Breast epithelium (tissue), 3 donors: Measurements from ENCODE around the gene ZNF850.

ENCODE experiments used
- POLR2A ChIP-seq: fragments of 450-650 bp; IDR thresholded peaks from one replicate; pipeline ENCODE4 v1.6.1; 2016; ENCODE audit warnings: antibody characterized with exemption, mild to moderate bottlenecking, moderate library complexity
- POLR2AphosphoS5 ChIP-seq, 3 donors: sonication (generic); formaldehyde crosslinking; IDR thresholded peaks; one replicate each; pipeline ENCODE4 v1.6.1; 2017; ENCODE audit warnings: antibody characterized with exemption in 3 of 3
- TF ChIP-seq, protein P1 (sequence below), 3 donors: fragments of 450-650 bp; IDR thresholded peaks; one replicate each; pipeline ENCODE4 v1.5.1; 2016 to 2017; ENCODE audit warnings: antibody characterized with exemption in 3 of 3, mild to moderate bottlenecking in 3 of 3, moderate library complexity in 3 of 3

DNA sequence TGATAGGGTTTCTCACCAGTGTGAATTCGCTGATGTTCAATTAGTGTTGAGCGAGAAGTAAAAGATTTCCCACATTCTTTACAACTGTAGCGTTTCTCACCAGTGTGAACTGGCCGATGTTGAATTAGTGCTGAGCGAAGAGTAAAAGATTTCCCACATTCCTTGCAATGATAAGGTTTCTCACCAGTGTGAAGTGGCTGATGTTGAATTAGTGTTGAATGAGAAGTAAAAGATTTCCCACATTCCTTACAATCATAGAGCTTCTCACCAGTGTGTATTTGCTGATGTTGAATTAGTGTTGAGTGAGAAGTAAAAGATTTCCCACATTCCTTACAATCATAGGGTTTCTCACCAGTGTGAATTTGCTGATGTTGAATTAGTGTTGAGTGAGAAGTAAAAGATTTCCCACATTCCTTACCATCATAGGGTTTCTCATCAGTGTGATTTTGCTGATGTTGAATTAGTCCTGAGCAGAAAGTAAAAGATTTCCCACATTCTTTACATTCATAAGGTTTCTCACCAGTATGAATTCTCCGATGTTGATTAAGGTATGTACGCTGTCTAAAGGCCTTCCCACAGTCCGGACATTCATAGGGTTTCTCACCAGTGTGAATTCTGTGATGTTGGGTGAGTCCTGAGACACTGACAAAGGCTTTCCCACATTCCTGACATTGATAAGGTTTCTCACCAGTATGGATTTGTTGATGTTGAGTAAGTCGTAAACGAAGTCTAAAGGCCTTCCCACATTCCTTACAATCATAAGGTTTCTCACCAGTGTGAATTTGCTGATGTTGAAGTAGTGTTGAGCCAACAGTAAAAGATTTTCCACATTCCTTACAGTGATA is 24.0 kb downstream of the ZNF850 start:
- TF ChIP-seq POLR2AphosphoS5 (IDR thresholded peaks at IDR 0.05) (no peak), POLR2A (no peak)
- TF ChIP-seq, protein P1, sequence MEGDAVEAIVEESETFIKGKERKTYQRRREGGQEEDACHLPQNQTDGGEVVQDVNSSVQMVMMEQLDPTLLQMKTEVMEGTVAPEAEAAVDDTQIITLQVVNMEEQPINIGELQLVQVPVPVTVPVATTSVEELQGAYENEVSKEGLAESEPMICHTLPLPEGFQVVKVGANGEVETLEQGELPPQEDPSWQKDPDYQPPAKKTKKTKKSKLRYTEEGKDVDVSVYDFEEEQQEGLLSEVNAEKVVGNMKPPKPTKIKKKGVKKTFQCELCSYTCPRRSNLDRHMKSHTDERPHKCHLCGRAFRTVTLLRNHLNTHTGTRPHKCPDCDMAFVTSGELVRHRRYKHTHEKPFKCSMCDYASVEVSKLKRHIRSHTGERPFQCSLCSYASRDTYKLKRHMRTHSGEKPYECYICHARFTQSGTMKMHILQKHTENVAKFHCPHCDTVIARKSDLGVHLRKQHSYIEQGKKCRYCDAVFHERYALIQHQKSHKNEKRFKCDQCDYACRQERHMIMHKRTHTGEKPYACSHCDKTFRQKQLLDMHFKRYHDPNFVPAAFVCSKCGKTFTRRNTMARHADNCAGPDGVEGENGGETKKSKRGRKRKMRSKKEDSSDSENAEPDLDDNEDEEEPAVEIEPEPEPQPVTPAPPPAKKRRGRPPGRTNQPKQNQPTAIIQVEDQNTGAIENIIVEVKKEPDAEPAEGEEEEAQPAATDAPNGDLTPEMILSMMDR (IDR thresholded peaks at IDR 0.05), result no peak
